Ovary (tissue), 3 donors: ENCODE results near the gene TMEM213.

ENCODE experiments used
- CTCF ChIP-seq, 3 donors: fragments of 450-650 bp in 2 of 3; fragments of 200-600 bp in 1 of 3; IDR thresholded peaks; one replicate each; pipeline versions ENCODE4 v1.5.1 to v1.8.0; 2016 to 2022; ENCODE audit warnings: antibody characterized with exemption in 3 of 3, mild to moderate bottlenecking in 1 of 3
- POLR2A ChIP-seq: fragments of 450-650 bp; IDR thresholded peaks from one replicate; pipeline ENCODE4 v1.6.1; 2017; ENCODE audit warnings: antibody characterized with exemption, mild to moderate bottlenecking, moderate library complexity
- donor health status: DM: no; HTN: no; CAD: no.

- TF ChIP-seq CTCF (IDR thresholded peaks at IDR 0.05): no peak
- TF ChIP-seq POLR2A: no peak
These were observed 11.6 kb downstream of the TMEM213 start for GRCh38 chr7:138809346-138809745.
